GM18507 (cell line): ENCODE results near the gene PAX9.
"Not testable (repeated sequence)": the region's sequence is repeated elsewhere in the genome, so short reads cannot be mapped to it uniquely, and the experiment has no call there.

Experiments
- DNase-seq: peaks from one replicate; pipeline ENCODE4 v3.0.0; 2011; ENCODE audit warnings: low read depth; ENCODE audit not compliant: insufficient read length; ENCODE audit errors: extremely low spot score
- FAIRE-seq: peaks from 2 replicates; lab custom pipeline; 2011; peaks lifted over from hg19 to GRCh38; lab: Jason Lieb, UNC

PAX9 gene

DNA sequence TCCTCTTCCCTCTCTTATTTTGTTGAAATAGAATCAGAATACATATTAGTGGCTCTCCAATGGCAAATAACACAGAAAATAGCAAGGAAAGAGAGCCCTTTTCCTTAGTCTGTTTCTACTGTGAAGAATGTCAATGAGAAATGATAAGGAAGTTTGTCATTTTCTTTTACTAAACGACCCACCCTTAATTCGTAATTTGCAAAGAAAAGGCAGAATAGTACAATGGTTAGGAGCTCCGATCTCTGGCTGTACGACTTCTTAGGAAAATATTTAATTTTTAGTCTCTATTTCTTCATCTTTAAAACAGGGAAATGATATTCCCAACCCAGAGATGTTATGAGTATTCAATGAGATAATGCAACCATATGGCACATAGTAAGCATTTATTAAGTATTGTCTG is 6.0 kb downstream of the PAX9 start:
- DNase-seq (no peak), FAIRE-seq (no peak)

DNA sequence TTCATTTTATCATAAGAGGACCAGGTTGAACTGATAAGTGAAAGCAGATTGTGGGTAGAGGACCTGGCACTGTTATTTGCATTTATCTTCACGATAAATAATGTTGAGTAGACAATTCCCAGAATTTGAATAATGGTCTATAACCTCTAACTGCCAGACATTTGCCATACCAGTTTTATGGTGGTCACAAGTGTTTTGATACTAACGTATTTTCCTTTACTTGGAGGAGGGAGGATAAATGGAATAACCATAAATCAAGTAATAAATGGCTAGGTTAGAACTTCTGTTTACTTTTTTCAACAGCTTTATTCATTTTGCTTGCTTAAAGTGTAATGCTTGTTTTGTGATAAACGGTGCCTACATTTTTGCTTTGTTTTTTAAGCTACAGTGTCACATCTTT is 9.5 kb downstream of the PAX9 start:
- DNase-seq (no peak), FAIRE-seq (no peak)

DNA sequence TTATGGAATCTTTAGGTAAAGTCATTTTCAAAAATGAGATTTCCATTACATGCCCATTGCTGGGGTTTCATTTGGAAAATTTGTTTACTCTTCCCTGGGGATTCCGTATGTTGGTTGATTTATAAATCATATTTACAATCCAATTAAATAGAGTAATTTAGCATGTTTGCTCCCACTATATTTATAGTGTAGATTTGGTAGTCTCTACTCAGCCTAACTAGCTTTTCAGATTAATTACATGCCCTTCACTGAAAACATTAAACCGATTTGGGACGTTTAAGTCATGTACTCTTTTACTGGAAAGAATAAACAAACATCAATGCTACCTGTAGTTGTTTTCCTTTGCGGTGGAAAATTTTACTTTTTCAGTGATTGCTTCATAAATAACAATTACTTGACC is 10.4 kb downstream of the PAX9 start:
- FAIRE-seq: no peak
- no peak for DNase-seq

DNA sequence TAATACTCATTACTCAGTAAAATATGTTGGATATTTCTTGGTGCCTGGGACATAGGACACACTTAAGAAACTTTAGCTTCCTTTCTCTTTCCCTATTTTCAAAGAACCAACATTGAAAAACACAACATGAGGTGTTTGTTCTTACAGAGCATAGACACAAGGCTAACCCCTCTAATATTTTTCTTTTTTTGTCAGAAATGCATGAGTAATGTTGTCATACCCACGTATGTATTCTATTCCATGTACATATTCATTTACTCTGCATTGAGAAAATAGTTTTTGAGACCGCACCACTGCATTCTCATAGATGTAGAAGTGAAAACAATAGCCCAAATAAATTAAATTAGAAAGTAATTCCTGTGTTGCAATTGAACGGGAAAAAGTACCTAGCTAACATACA is 13.0 kb downstream of the PAX9 start:
- FAIRE-seq: no peak
- DNase-seq: no peak

DNA sequence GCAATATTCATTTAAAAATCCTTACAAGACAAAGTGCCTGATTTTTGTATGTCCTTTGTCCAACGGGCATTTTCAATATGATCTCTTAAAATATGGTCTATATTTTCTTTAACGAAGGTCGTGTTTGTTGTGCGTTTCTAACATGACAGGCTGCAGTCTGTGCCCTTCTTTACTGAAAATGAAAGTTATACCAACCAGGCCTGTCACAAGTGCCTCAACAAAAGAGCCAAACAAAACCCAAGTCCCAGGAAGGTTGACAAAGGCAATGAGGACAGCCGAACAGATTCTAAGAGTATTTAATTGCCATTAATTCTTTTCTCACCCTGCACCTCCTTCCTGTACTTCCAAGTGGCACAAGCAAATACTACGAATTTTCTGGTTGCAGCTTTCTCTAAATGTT is 13.9 kb downstream of the PAX9 start:
- DNase-seq (no peak), FAIRE-seq (no peak)

DNA sequence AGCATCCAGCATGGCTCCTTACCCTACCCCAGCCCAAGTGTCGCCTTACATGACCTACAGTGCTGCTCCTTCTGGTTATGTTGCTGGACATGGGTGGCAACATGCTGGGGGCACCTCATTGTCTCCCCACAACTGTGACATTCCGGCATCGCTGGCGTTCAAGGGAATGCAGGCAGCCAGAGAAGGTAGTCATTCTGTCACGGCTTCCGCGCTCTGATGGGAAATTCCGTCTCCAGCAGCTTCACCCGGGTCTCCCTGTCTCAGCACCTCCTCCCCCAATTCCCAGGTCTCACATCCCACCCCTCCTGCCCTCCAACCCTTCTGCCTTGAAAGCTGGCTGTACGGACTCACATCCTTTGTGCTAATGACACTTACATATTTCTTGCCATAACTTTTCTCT is 14.6 kb downstream of the PAX9 start:
- no peak for FAIRE-seq

DNA sequence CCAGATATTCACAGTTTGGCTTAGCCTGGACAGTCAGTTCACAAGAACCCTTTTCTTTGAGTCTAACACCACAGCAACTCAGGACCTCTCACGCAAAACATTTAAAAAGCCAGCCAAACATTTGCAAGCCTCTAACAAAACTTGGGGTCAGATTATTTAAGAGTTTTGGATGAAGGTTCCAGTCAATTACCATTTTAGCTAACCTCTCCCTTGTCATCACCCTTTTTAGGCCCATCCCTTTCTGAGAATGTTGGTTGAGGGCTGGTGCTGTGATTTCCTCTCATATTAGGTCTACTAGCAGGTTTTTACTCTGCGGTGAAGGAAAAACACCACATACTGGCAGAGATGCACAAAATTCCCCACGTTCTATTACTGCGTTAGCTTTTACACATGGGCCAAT is 20.7 kb downstream of the PAX9 start:
- no peak for DNase-seq
- no peak for FAIRE-seq

More for the DNA sequence above, 14.6 kb downstream of the PAX9 start:
- no peak for DNase-seq

DNA sequence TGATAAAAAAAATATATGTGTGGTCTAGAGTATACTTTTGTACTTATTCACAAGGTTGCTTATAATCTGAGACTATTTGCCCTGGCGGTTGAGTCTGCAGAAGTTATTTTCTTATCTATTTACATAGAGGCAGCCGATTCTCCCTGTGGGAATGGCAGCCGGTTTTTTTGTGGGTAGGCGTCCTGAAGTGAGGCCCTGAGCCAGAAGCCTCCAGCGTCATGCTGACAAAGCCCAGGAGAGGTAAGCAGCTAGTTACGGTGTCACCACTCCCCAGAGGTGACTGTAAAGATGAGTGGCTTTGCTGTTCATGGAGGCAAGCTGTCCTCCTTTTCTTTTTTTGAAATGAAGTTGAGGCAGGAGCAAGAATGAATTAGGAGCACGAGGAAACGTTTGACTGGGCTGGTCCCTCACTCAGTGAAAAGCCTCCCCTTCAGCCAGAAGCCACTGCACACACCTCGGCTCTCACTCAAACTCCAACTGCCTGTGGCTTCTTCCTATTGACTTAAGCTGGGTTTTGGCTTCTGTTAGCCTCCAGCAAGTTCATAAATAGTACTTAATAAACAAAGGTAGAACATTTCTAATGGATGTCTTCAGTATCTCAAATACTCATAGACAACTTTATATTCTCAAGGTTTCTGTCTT is 21.5 kb downstream of the PAX9 start:
- FAIRE-seq: no peak
- DNase-seq: no peak

DNA sequence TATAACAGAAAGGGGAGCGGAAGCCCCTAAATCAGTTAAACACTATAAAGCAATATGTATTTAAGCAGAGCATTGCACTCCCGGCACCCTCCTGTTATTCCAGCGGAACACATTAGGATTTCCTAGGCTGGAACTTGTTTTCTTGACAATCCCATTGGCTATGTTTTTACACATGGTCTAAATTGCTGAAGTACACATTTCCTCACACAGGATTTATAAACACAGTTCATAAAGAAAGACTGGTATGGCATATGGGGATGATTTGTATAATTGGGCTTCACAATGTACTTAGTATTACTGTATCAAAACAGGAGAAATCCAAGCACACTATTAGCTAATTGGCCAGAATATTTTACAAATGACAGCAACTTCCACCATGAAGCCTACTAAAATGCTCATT is 23.3 kb downstream of the PAX9 start:
- no peak for FAIRE-seq
- no peak for DNase-seq

DNA sequence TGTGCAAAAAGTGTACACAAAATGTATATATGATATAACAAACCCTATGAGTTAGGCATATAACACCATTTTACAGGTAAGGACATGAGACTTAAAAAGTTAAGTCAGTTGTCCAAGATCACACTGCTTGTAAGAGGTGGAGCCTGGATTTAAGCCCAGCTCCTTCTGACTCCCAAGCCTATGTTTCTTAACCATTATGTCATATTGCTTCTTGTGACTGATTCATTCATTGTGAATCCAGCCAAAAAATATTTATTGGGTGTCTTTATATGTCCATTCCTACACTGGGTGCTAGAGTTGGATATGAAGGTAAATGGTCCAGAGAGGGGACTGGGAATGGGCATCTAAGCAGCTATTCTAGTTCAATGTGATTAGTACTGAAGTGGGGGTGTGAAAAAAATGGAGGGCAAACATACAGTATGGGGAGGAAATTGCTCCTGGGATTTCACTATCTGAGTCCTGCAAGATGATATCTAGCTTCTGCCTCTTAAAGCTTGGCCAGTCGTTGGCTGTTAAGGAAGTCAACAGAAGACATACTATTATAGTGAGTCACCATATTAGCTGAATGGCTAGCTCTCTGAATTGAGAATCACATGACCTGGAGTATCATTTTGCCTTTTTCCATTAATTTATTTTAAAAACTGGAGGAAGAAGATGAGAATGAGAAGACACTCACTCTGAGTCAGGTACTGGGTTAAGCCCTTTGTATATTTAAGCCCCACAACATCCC is 28.8 kb downstream of the PAX9 start:
- DNase-seq: no peak
- no peak for FAIRE-seq

DNA sequence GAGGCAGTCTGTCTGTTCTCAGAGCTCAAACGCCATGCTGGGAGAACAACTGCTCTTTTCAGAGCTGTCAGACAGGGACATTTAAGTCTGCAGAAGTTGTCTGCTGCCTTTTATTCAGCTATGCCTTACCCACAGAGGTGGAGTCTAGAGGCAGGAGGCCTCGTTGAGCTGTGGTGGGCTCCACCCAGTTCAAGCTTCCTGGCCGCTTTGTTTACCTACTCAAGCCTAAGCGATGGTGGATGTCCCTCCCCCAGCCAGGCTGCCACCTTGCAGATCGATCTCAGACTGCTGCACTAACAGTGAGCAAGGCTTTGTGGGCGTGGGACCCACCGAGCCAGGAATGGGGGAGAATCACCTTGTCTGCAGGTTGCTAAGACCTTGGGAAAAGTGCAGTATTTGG is 37.8 kb downstream of the PAX9 start:
- not testable (repeated sequence) for DNase-seq, FAIRE-seq

DNA sequence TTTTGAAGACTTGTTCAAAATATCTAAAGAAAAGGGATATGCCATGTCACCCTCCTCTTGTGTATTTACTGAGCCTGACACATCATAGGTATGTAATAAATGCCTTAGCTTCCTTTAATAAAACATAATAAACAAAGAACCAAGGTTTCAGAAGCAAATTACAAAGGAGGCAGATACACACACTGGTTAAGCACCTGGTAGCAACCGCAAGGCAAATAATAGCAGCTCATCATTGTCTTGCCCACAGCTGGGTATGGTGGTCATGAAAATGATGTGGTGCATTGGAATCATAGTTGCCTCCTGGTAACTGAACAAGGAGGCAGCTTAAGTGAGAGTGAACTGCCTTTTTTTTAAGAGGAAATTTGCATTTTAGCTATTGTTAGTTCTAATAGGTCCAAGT is 39.0 kb downstream of the PAX9 start:
- DNase-seq (no peak), FAIRE-seq (no peak)

DNA sequence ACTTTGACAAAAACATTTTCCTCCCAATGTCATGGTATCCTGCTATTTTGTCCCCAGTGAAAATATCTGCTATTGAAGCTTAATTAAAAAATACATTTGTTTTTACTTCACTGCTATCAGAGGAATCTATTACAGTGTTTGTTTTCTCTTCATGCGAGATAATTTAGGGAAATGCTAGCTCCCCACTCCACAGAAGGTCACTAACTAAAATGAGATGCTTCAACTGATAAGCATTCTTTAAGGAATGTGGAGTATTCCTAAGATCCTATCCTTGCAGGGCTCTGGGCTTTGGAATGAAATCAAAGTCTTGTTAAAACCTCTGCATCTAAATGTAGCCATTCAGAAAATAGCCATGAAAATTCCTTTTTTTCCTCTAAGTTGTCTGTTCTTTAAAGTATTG is 39.5 kb downstream of the PAX9 start:
- no peak for FAIRE-seq
- no peak for DNase-seq

DNA sequence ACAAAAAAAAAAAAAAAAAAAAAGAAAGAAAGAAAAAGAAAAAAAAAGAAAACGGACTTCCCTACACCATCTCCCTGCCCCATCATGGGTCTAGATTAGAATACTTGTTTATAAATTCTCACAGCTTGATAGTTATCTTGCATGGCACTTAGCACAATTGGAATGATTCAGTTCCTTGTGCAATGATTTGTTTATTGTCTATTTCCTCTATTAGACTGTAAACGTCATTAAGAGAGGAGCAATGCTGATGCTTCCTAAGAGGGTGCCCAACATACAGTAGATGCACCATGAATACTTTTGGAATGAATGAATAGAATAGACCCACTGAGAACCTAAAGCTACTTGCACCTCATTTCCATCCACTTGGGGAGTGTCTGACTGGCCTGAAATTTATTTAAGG is 40.8 kb downstream of the PAX9 start:
- DNase-seq (no peak), FAIRE-seq (no peak)

DNA sequence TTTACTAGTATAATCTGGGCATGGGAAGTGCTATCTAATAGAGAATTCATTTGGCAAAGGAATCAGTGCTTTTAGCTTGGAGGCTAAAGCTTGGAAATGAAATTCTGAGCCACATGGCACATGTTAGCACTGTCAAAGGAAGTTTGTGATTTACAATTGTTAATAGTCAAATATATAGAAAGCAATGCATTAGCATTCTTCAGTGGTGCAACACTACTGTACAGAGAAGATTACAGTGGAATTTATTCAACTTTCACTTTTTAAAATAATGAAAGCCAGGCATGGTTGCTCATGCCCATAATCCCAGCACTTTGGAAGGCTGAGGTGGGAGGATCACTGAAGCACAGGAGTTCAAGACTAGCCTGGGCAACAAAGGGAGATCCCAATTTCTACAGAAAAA is 45.9 kb downstream of the PAX9 start:
- DNase-seq: no peak

DNA sequence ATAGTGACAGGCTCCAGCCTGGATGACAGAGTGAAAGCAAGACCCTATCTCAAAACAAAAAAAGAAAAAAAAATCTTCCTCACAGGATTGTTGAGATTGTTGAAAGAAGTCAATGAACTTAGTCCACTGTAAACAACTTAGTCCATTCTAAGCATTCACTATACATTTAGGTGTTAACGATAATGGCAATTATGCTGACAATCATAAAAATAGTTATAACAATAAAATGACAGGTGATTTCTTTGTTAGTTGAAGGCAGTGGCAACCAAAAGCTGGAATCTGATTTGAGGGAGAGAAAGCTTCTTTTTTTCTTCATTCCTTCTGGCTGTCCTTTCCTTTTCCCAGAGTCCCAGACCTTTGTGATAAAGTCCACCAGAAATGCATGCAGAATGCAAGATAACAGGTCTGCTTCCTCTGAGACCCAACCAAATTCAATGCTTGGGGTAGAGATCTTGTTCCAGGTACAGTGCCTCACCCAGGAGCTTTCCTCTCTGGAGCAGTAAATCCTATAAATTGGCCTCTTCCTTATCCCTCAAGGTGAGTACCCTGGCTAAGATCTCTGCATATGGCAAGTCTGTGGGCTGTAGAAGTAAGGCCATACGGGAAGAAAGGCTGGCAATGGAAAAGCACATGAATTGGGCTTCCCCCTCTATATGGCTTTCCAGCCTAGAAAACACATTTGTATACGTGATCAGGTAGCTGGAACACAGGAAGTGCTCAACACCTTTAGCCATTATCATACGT is 52.5 kb downstream of the PAX9 start:
- DNase-seq: no peak
- FAIRE-seq: no peak

More for the DNA sequence above, 45.9 kb downstream of the PAX9 start:
- FAIRE-seq: no peak

DNA sequence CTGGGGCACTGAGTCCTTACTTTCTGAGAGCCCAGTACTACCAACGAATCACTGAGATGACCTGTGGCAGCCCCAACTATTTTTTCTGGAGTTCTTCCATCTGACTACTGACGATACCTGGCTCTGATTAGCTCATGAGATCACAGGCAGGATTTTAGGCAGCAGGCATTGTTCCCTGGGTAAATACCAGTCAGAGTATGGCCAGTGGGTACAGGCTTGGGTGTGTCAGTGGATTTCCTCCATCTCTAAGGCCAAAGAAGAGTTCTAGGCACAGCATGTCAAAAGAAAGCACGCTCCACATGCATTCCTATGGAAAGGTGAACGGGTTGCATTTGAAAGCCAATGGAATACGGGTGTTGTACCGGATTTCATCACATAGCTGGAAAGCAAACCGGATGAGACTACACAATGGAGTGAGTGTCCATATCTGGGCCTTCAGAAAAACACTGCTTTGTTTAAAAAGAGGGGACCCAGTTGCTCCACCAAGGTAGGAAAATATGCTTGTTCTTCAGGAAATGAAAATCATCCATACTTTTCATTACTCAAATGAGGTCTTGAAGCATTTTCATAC is 55.0 kb downstream of the PAX9 start:
- no peak for DNase-seq

DNA sequence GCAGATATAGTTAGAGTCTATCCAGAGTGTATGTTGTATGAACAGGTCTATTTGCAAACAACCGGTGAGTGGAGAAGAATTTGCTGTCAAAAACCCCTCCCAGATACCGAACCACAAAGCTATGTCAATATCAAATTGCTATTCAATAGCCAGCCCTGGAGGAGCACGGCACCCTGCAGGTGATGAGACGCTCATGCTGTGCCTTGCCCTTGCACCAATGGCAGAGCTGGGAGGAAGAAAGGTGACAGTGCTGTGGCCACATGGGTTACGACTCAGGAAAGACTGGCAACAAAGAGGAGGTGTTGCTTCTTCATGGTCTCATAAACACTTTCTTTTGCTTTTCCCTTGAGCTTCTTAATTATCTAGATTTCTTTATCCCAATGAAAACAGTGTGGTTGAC is 55.7 kb downstream of the PAX9 start:
- DNase-seq: no peak

More for the DNA sequence above, 55.0 kb downstream of the PAX9 start:
- FAIRE-seq: no peak

DNA sequence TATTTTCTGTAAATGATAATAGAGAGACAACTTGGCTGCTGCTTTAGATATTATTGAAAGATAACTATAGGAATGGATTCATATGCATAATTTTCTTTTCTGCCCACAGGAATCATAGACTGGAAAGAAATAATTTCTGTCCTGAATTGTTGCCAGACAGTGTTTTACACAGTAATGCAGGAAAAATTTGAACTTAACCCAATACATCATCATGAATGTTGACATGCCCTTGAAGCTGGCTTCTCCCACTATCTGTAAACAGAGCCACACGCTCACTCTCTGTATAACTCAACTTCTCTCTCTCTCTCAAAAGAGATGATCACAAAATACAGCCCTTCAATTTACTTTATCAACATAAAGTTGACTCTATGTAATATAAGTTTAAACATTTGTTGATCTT is 56.6 kb downstream of the PAX9 start:
- FAIRE-seq (no peak), DNase-seq (no peak)

More for the DNA sequence above, 55.7 kb downstream of the PAX9 start:
- FAIRE-seq: no peak

DNA sequence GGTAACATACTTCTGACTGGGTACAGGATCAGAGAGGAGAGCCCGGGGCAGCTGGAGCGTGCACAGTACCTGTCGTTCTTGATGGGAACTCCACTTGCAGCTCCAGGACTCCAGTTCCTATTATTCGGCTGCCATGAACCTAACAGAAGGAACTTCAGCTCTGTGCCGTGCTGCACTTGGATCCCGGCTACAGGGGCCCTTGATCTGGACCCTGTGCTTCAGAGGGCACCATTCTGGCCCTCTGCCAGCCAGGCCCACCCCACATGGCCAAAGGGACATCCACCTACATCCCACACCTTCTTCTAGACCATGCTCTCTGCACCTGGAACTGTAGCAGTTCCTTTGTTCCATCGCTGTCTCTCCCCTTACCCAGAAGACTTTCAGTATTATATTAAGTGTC is 58.2 kb downstream of the PAX9 start:
- no peak for FAIRE-seq
- DNase-seq: no peak
